ENCODE measurements around the gene RELL1.

The RELL1 gene

GRCh38 chr4:37659696-37660095 lies 26.5 kb downstream of the RELL1 start:
- Histone ChIP-seq H3K4me3 (ENCODE audit: low read depth, low read length) (no peak overlapping the region), H3K4me1 (ENCODE audit: control insufficient read depth, insufficient read depth, low read length) (peaks cover 3% of the 10 kb centered on the region), H3K27ac (ENCODE audit: extremely low read depth, low read depth, low read length) (no peak overlapping the region), H3K9me3 (ENCODE audit: control insufficient read depth, insufficient read depth, low read depth, low read length) (no peaks in the 10 kb centered on the region), H3K36me3 (ENCODE audit: control insufficient read depth in 2 of 2, insufficient read depth in 1 of 2, low read length in 2 of 2) (peaks cover 0 to 4% of the 10 kb centered on the region in 2 experiments; a peak in 1 of 3 replicates)
- ChIA-PET CTCF (interaction anchor here (1.5 kb wide), 1 partner anchor 12 kb away, joined by 4 read pairs; no protein-coding TSS in a partner anchor), POLR2A (no interaction called here)
- TF ChIP-seq ZNF239 (tag by site-specific recombination; IDR thresholded peaks at IDR 0.05) (no peak), ZFP69B (tag by site-specific recombination; IDR thresholded peaks at IDR 0.05) (no peak), BCL11A (tag by site-specific recombination; IDR thresholded peaks at IDR 0.05; ENCODE audit: low read depth) (no peak), ZBTB21 (tag by site-specific recombination; IDR thresholded peaks at IDR 0.05) (no peak), ZNF18 (tag by site-specific recombination; IDR thresholded peaks at IDR 0.05) (no peak), PRDM10 (tag by site-specific recombination; IDR thresholded peaks at IDR 0.05) (no peak), HIC1 (tag by site-specific recombination; IDR thresholded peaks at IDR 0.05) (no peak), ZNF155 (tag by site-specific recombination; IDR thresholded peaks at IDR 0.05) (no peak), ZBTB8A (tag by site-specific recombination; IDR thresholded peaks at IDR 0.05) (no peak), ZNF184 (tag by site-specific recombination; IDR thresholded peaks at IDR 0.05) (no peak), CTCF (tag by site-specific recombination; IDR thresholded peaks at IDR 0.05) (no peak), ZNF335 (tag by site-specific recombination; conservative IDR thresholded peaks at IDR 0.05) (no peak), ZBTB7A (tag by site-specific recombination; IDR thresholded peaks at IDR 0.05; ENCODE audit: low read depth) (no peak), ZNF670 (tag by site-specific recombination; IDR thresholded peaks at IDR 0.05; ENCODE audit: low read depth) (no peak), ZNF596 (tag by site-specific recombination; IDR thresholded peaks at IDR 0.05) (no peak), ZNF776 (tag by site-specific recombination; IDR thresholded peaks at IDR 0.05; ENCODE audit: borderline replicate concordance) (no peak), ZFP37 (tag by site-specific recombination; IDR thresholded peaks at IDR 0.05) (no peak), ZBTB17 (tag by site-specific recombination; IDR thresholded peaks at IDR 0.05) (no peak), REPIN1 (tag by site-specific recombination; IDR thresholded peaks at IDR 0.05; ENCODE audit: low read depth) (no peak)
